Activated CD8-positive, alpha-beta T cell treated with anti-CD3 and anti-CD28 coated beads, Interleukin-2, amount 10 ng/mL, durations not matched to agents 7 days and 5 days (primary cell): ENCODE measurements around the gene BAG2. TPM values are rescaled to one million over a fixed set of nuclear protein-coding genes. Genes with fewer than 3 reads are reported as not detected.
A peak's percentile ranks its signal among the peaks of the same experiment; 100 is the strongest.

Source experiments
- ATAC-seq: fragments of 150-1000 bp; cut with Tn5 transposase; one replicate; pipeline ENCODE4 v1.10.0; 2021; ENCODE audit warnings: moderate library complexity
- CTCF ChIA-PET: fragments of 350-600 bp; sonication (Branson Sonifier 250); formaldehyde crosslinking; loops from one replicate; lab custom pipeline; 2021; ENCODE audit warnings: antibody characterized with exemption; lab: Charles Lee
- POLR2A ChIA-PET: fragments of 350-600 bp; sonication (Branson Sonifier 250); formaldehyde crosslinking; loops from one replicate; lab custom pipeline; 2021; ENCODE audit warnings: antibody characterized with exemption; lab: Charles Lee
- DNase-seq: peaks from one replicate; pipeline ENCODE4 v3.0.0-alpha.2; 2020
- H3K27ac Mint-ChIP-seq: one replicate; pipeline ENCODE4 v1.8.0; 2021; ENCODE audit warnings: mild to moderate bottlenecking, mixed read lengths
- H3K27me3 Mint-ChIP-seq: one replicate; pipeline ENCODE4 v1.8.0; 2021; ENCODE audit warnings: low read depth, mixed read lengths
- H3K36me3 Mint-ChIP-seq: one replicate; pipeline ENCODE4 v1.8.0; 2021; ENCODE audit warnings: low read depth, mixed read lengths
- H3K4me1 Mint-ChIP-seq: one replicate; pipeline ENCODE4 v1.8.0; 2021; ENCODE audit warnings: low read depth, mixed read lengths
- H3K4me3 Mint-ChIP-seq: one replicate; pipeline ENCODE4 v1.8.0; 2021; ENCODE audit warnings: mild to moderate bottlenecking, mixed read lengths
- H3K9me3 Mint-ChIP-seq: one replicate; pipeline ENCODE4 v1.8.0; 2022; ENCODE audit warnings: mixed read lengths; ENCODE audit not compliant: insufficient read depth
- total RNA-seq, 2 experiments: library from RNA; stranded (reverse); gene quantifications; one replicate each; pipeline ENCODE4 v1.2.3, GENCODE V29; 2021

BAG2 gene
- total RNA-seq, 2 experiments from 2014 or later, result 8.1 to 9.4 TPM

- ChIA-PET POLR2A (no interaction called here), CTCF (interaction anchor here (0.8 kb wide), 1 partner anchor 14 kb away, joined by 3 read pairs; no protein-coding TSS in a partner anchor)
- Mint-ChIP-seq H3K27me3 (no peaks in the 10 kb centered on the region), H3K4me1 (no peaks in the 10 kb centered on the region), H3K36me3 (no peaks in the 10 kb centered on the region), H3K9me3 (no peaks in the 10 kb centered on the region), H3K4me3 (no peak overlapping the region), H3K27ac (no peak overlapping the region)
- no peak for DNase-seq
- ATAC-seq, result no peak
Observed at GRCh38 chr6:57207872-57208271, 35.7 kb downstream of the BAG2 start.

- Mint-ChIP-seq H3K27me3 (no peaks in the 10 kb centered on the region), H3K4me1 (peaks cover 5% of the 10 kb centered on the region), H3K4me3 (no peak overlapping the region), H3K36me3 (no peaks in the 10 kb centered on the region), H3K27ac (no peak overlapping the region), H3K9me3 (no peaks in the 10 kb centered on the region)
- CTCF ChIA-PET, result no interaction called here
- POLR2A ChIA-PET, result no interaction called here
- no peak for DNase-seq
- ATAC-seq, result no peak
Observed at GRCh38 chr6:57209030-57209429, 36.9 kb downstream of the BAG2 start.

GRCh38 chr6:57210060-57210459 lies 37.9 kb downstream of the BAG2 start:
- H3K4me1 Mint-ChIP-seq, result peaks cover 15% of the 10 kb centered on the region
- no peaks in the 10 kb centered on the region for H3K36me3 Mint-ChIP-seq
- DNase-seq (no peak), ATAC-seq (no peak)
- no peaks in the 10 kb centered on the region for H3K9me3 Mint-ChIP-seq
- H3K27me3 Mint-ChIP-seq, result no peaks in the 10 kb centered on the region
- no peak overlapping the region for H3K4me3 Mint-ChIP-seq
- ChIA-PET POLR2A (no interaction called here), CTCF (no interaction called here)
- H3K27ac Mint-ChIP-seq, result no peak overlapping the region

- ATAC-seq, result no peak
- H3K4me1 Mint-ChIP-seq, result peaks cover 21% of the 10 kb centered on the region
- ChIA-PET POLR2A (no interaction called here), CTCF (no interaction called here)
- H3K36me3 Mint-ChIP-seq, result no peaks in the 10 kb centered on the region
- no peak overlapping the region for H3K27ac Mint-ChIP-seq
- DNase-seq, result no peak
- H3K9me3 Mint-ChIP-seq, result peaks cover 4% of the 10 kb centered on the region
- H3K27me3 Mint-ChIP-seq, result peaks cover 12% of the 10 kb centered on the region
- no peak overlapping the region for H3K4me3 Mint-ChIP-seq
Observed at GRCh38 chr6:57215260-57215659, 43.1 kb downstream of the BAG2 start.

GRCh38 chr6:57216235-57217101 lies 44.3 kb downstream of the BAG2 start:
- Mint-ChIP-seq H3K27me3 (peaks cover 19% of the 10 kb centered on the region), H3K4me3 (no peak overlapping the region), H3K4me1 (peaks cover 28% of the 10 kb centered on the region), H3K9me3 (peaks cover 4% of the 10 kb centered on the region), H3K36me3 (no peaks in the 10 kb centered on the region), H3K27ac (no peak overlapping the region)
- CTCF ChIA-PET, result no interaction called here
- DNase-seq (no peak), ATAC-seq (no peak)
- POLR2A ChIA-PET, result no interaction called here

- no peak for DNase-seq
- CTCF ChIA-PET, result no interaction called here
- Mint-ChIP-seq H3K4me3 (no peak overlapping the region), H3K9me3 (peaks cover 4% of the 10 kb centered on the region), H3K27ac (no peak overlapping the region), H3K36me3 (peaks cover 3% of the 10 kb centered on the region), H3K4me1 (peaks cover 28% of the 10 kb centered on the region), H3K27me3 (peaks cover 19% of the 10 kb centered on the region)
- POLR2A ChIA-PET, result no interaction called here
- ATAC-seq, result no peak
Observed at GRCh38 chr6:57217270-57217669, 45.1 kb downstream of the BAG2 start.

GRCh38 chr6:57220083-57220703 lies 48.1 kb downstream of the BAG2 start:
- ATAC-seq (no peak), DNase-seq (no peak)
- Mint-ChIP-seq H3K4me1 (peaks cover 19% of the 10 kb centered on the region), H3K27me3 (peaks cover 39% of the 10 kb centered on the region), H3K27ac (no peak overlapping the region), H3K9me3 (peaks cover 4% of the 10 kb centered on the region), H3K36me3 (peaks cover 3% of the 10 kb centered on the region), H3K4me3 (peak overlapping the region; percentile 19)
- POLR2A ChIA-PET, result no interaction called here
- CTCF ChIA-PET, result no interaction called here

GRCh38 chr6:57221191-57221935 lies 49.2 kb downstream of the BAG2 start:
- no peaks in the 10 kb centered on the region for H3K9me3 Mint-ChIP-seq
- ATAC-seq (peak; percentile 68), DNase-seq (peak; percentile 54)
- peak overlapping the region; percentile 78 for H3K4me3 Mint-ChIP-seq
- H3K36me3 Mint-ChIP-seq, result peaks cover 3% of the 10 kb centered on the region
- ChIA-PET POLR2A (no interaction called here), CTCF (interaction anchor here (0.9 to 1.8 kb wide), 6 partner anchors 14 to 319 kb away, joined by 3 to 8 read pairs (median 4); partner anchors contain the start of genes BAG2 and PRIM2)
- H3K27ac Mint-ChIP-seq, result no peak overlapping the region
- peaks cover 19% of the 10 kb centered on the region for H3K4me1 Mint-ChIP-seq
- H3K27me3 Mint-ChIP-seq, result peaks cover 43% of the 10 kb centered on the region

- peak within 1 kb of the TSS; percentile 85 for H3K27ac Mint-ChIP-seq
- H3K9me3 Mint-ChIP-seq, result no peaks in the 10 kb centered on the region
- H3K4me1 Mint-ChIP-seq, result peaks cover 13% of the 10 kb centered on the region
- peaks cover 3% of the 10 kb centered on the region for H3K36me3 Mint-ChIP-seq
- peaks cover 48% of the 10 kb centered on the region for H3K27me3 Mint-ChIP-seq
- ATAC-seq (peak; percentile 92), DNase-seq (peak; percentile 80)
- ChIA-PET POLR2A (no interaction called here), CTCF (interaction anchor here (0.9 to 1.8 kb wide), 6 partner anchors 14 to 320 kb away, joined by 3 to 8 read pairs (median 4); partner anchors contain the start of genes BAG2 and PRIM2)
- H3K4me3 Mint-ChIP-seq, result peak within 1 kb of the TSS; percentile 92
Observed at GRCh38 chr6:57221936-57222742, 50.0 kb downstream of the BAG2 start, which contains the start of gene RAB23. RAB23 (minus strand) TSS chr6:57222307; CDS start chr6:57210380, 11,927 bp downstream.

GRCh38 chr6:57222743-57223077 lies 50.6 kb downstream of the BAG2 start:
- ChIA-PET CTCF (interaction anchor here (1.1 kb wide), 1 partner anchor 51 kb away, joined by 3 read pairs; no protein-coding TSS in a partner anchor), POLR2A (no interaction called here)
- DNase-seq (peak; percentile 24), ATAC-seq (no peak)
- Mint-ChIP-seq H3K27me3 (peaks cover 48% of the 10 kb centered on the region), H3K4me3 (peak overlapping the region; percentile 92), H3K27ac (no peak overlapping the region), H3K9me3 (no peaks in the 10 kb centered on the region), H3K4me1 (peaks cover 13% of the 10 kb centered on the region), H3K36me3 (peaks cover 3% of the 10 kb centered on the region)
